WI38 (cell line): ENCODE results near the gene PREX1.

Experiments
- H3K4me3 ChIP-seq: 2 replicates; pipeline ENCODE4 v1.5.1; 2011; ENCODE audit warnings: low read depth, mild to moderate bottlenecking, control low read depth, low read length
- CTCF ChIP-seq: IDR thresholded peaks from 2 replicates; pipeline ENCODE4 v1.5.1; 2012; ENCODE audit warnings: low read depth, mild to moderate bottlenecking, control low read depth, low read length

Gene PREX1

DNA sequence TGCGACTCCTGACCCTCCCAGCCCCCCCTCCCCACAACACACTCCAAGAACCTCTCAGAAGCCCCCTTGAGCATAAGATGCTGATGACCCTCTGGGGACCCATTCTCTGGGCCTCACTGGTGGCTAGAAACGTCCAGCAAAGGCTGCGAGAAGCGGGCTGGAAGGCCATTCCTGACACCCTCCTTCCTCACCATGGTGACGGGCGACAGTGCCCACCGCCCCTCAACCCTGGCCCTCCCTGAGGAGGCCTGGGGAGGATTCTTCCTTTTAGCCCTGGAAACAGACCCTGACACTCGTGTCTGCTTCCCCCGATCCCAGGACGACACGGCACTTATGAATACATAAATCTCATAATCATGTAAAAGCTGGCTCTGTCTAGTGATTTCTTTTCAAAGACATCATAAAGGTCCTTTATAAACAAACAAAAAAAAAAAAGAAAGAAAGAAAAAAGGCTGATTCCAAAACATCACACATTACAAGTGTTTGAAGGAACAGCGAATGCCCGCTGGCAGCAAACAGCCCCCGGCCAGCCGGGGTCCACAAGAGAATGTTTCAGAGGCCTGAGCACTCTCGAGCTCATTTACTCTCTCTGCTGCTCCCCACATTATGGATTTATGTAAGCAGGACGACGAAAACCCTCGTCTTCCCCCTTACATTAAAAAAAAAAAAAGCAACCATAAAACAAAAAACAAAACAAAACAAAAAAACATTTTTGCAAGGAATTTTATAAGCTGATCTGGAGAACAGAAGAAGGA is 40.7 kb downstream of the PREX1 start:
- no peak for TF ChIP-seq CTCF
- no peak overlapping the region for H3K4me3 ChIP-seq

- no peak overlapping the region for H3K4me3 ChIP-seq
- TF ChIP-seq CTCF = no peak
Measured at GRCh38 chr20:48785801-48786200, 42.0 kb downstream of the PREX1 start.

GRCh38 chr20:48785256-48785655 is 42.5 kb downstream of the PREX1 start:
- no peak overlapping the region for H3K4me3 ChIP-seq
- no peak for TF ChIP-seq CTCF

- H3K4me3 ChIP-seq = no peak overlapping the region
- no peak for TF ChIP-seq CTCF
Measured at GRCh38 chr20:48784273-48784641, 43.5 kb downstream of the PREX1 start.

- TF ChIP-seq CTCF = no peak
Measured at GRCh38 chr20:48783533-48784272, 44.1 kb downstream of the PREX1 start.

GRCh38 chr20:48782901-48783308 is 44.9 kb downstream of the PREX1 start:
- no peak for TF ChIP-seq CTCF
- no peak overlapping the region for H3K4me3 ChIP-seq

More at GRCh38 chr20:48783533-48784272, 44.1 kb downstream of the PREX1 start:
- no peak overlapping the region for H3K4me3 ChIP-seq

GRCh38 chr20:48782053-48782452 is 45.7 kb downstream of the PREX1 start:
- TF ChIP-seq CTCF = no peak
- H3K4me3 ChIP-seq = no peak overlapping the region
